ENCODE measurements around the gene FAM9A. TPM values are rescaled to one million over a fixed set of nuclear protein-coding genes. Genes with fewer than 3 reads are reported as not detected.
"Not testable (repeated sequence)": the region's sequence is repeated elsewhere in the genome, so short reads cannot be mapped to it uniquely, and the experiment has no call there.

FAM9A gene
- total and polyA plus RNA-seq, 2 of the 4 experiments (the other 2 are of a cell fraction): not detected

DNA sequence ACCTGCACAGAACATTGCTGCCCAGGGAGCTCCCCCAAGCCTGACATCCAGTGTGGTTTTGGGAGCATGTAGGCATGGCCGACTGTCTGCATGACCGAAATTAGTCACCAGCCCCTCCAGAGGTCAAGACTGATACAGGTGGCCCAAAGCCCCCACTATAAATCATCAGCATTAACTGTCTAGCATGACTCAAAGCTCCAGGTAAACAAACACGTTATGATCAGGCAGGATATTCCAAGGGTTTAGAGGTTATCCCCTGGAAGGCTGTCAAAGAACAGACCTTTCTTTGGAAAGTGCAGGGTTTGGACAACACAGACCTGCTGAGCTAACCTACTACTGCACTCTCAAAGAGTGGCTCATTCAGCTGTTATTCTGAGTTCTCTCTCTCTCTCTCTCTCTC, 2.1 kb upstream of the FAM9A start:
- Histone ChIP-seq H3K4me3 (ENCODE audit: insufficient read depth, low read depth, low read length) (no peak overlapping the region), H3K4me1 (ENCODE audit: control insufficient read depth, insufficient read depth, low read length) (no peaks in the 10 kb centered on the region), H3K23ac (ENCODE audit: low read depth, low read length) (no peak overlapping the region), H3K36me3 (ENCODE audit: control insufficient read depth, insufficient read depth, low read length) (no peaks in the 10 kb centered on the region), H3K9me1 (ENCODE audit: insufficient read depth, low read length) (no peaks in the 10 kb centered on the region), H2BK5ac (ENCODE audit: low read depth, low read length, poor library complexity, severe bottlenecking) (no peak overlapping the region), H3K9me3 (ENCODE audit: control insufficient read depth, insufficient read depth, low read length) (no peaks in the 10 kb centered on the region), H3K79me1 (ENCODE audit: low read depth in 1 of 2, low read length in 2 of 2) (no peaks in the 10 kb centered on the region), H4K5ac (ENCODE audit: low read depth, low read length) (no peak overlapping the region), H2AFZ (replicated peaks; ENCODE audit: low read length, poor library complexity) (no peak overlapping the region), H3K27me3 (ENCODE audit: control insufficient read depth, insufficient read depth, low read length) (peaks cover 2% of the 10 kb centered on the region; the same call in 1 of the 2 replicates), H3K4me2 (ENCODE audit: low read depth, low read length) (no peak overlapping the region), H4K20me1 (ENCODE audit: insufficient read depth, low read length) (no peaks in the 10 kb centered on the region), H3K56ac (ENCODE audit: extremely low read depth, insufficient read depth, low read length) (no peak overlapping the region), H2BK15ac (ENCODE audit: low read depth, low read length) (no peak overlapping the region), H3K27ac (ENCODE audit: insufficient read depth, low read length) (no peak overlapping the region), H4K91ac (ENCODE audit: insufficient read depth, low read depth, low read length) (no peak overlapping the region), H2AK9ac (replicated peaks; ENCODE audit: low read depth, low read length, poor library complexity) (no peak overlapping the region), H2BK120ac (ENCODE audit: low read depth, low read length) (no peak overlapping the region), H3K18ac (ENCODE audit: low read depth, low read length) (no peak overlapping the region), H2BK20ac (ENCODE audit: low read depth, low read length) (no peak overlapping the region), H3K4ac (ENCODE audit: low read depth, low read length) (no peak overlapping the region), H4K8ac (ENCODE audit: low read depth in 2 of 2, low read length in 2 of 2) (no peak overlapping the region), H2AK5ac (ENCODE audit: low read depth, low read length) (no peak overlapping the region), H3K14ac (replicated peaks; ENCODE audit: low read depth, low read length) (no peak overlapping the region), H3K9ac (ENCODE audit: low read depth, low read length) (no peak overlapping the region)
- dilution Hi-C loops (cut with HindIII; ENCODE audit: low sequenced_read_pairs, unreplicated experiment): no loop called here
- ChIA-PET POLR2A (ENCODE audit: unreplicated experiment) (no interaction called here), CTCF (no interaction called here)
- in situ Hi-C loops (cut with MboI; ENCODE audit: low sequenced_read_pairs): loop anchor here (25.0 kb wide), 1 partner anchor 1309 kb away; no protein-coding TSS in a partner anchor
- ATAC-seq (ENCODE audit: low read depth): no peak
- no peak for DNase-seq
- no CpG with 5 or more reads among the region's 3 CpGs for WGBS, 2 experiments (ENCODE audit: extremely low coverage in 2 of 2, insufficient read length in 1 of 2)
- no TSS peak for BruUV-seq (replicated peaks)
- TF ChIP-seq MAFK (IDR thresholded peaks at IDR 0.05; ENCODE audit: low read depth, low read length) (no peak), MXI1 (IDR thresholded peaks at IDR 0.05; ENCODE audit: borderline replicate concordance, low read depth, low read length) (no peak), SMC3 (IDR thresholded peaks at IDR 0.05; ENCODE audit: low read depth, low read length) (no peak), MAZ (IDR thresholded peaks at IDR 0.05; ENCODE audit: borderline replicate concordance, low read depth, low read length) (no peak)
- TF ChIP-seq, protein P1, sequence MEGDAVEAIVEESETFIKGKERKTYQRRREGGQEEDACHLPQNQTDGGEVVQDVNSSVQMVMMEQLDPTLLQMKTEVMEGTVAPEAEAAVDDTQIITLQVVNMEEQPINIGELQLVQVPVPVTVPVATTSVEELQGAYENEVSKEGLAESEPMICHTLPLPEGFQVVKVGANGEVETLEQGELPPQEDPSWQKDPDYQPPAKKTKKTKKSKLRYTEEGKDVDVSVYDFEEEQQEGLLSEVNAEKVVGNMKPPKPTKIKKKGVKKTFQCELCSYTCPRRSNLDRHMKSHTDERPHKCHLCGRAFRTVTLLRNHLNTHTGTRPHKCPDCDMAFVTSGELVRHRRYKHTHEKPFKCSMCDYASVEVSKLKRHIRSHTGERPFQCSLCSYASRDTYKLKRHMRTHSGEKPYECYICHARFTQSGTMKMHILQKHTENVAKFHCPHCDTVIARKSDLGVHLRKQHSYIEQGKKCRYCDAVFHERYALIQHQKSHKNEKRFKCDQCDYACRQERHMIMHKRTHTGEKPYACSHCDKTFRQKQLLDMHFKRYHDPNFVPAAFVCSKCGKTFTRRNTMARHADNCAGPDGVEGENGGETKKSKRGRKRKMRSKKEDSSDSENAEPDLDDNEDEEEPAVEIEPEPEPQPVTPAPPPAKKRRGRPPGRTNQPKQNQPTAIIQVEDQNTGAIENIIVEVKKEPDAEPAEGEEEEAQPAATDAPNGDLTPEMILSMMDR (conservative IDR thresholded peaks at IDR 0.05; ENCODE audit: low read depth, low read length): no peak
- intact Hi-C loops (cut with micrococcal nuclease): no loop called here

- H2BK15ac ChIP-seq (ENCODE audit: low read depth, low read length); H4K20me1 ChIP-seq (ENCODE audit: insufficient read depth, low read length); H3K36me3 ChIP-seq (ENCODE audit: control insufficient read depth, insufficient read depth, low read length); H2AFZ ChIP-seq (replicated peaks; ENCODE audit: low read length, poor library complexity); dilution Hi-C loops (cut with HindIII; ENCODE audit: low sequenced_read_pairs, unreplicated experiment); H3K27ac ChIP-seq (ENCODE audit: insufficient read depth, low read length); H3K4me3 ChIP-seq (ENCODE audit: insufficient read depth, low read depth, low read length); H3K4me2 ChIP-seq (ENCODE audit: low read depth, low read length); H3K56ac ChIP-seq (ENCODE audit: extremely low read depth, insufficient read depth, low read length); CTCF ChIA-PET; H2AK5ac ChIP-seq (ENCODE audit: low read depth, low read length); H4K8ac ChIP-seq (ENCODE audit: low read depth in 2 of 2, low read length in 2 of 2); H3K9me1 ChIP-seq (ENCODE audit: insufficient read depth, low read length); H3K79me1 ChIP-seq (ENCODE audit: low read depth in 1 of 2, low read length in 2 of 2); H3K4ac ChIP-seq (ENCODE audit: low read depth, low read length); H4K5ac ChIP-seq (ENCODE audit: low read depth, low read length); H2BK120ac ChIP-seq (ENCODE audit: low read depth, low read length); H3K4me1 ChIP-seq (ENCODE audit: control insufficient read depth, insufficient read depth, low read length); BruUV-seq (replicated peaks); H3K9ac ChIP-seq (ENCODE audit: low read depth, low read length); H4K91ac ChIP-seq (ENCODE audit: insufficient read depth, low read depth, low read length); H2BK5ac ChIP-seq (ENCODE audit: low read depth, low read length, poor library complexity, severe bottlenecking); H3K18ac ChIP-seq (ENCODE audit: low read depth, low read length); H3K14ac ChIP-seq (replicated peaks; ENCODE audit: low read depth, low read length); ATAC-seq (ENCODE audit: low read depth); H3K23ac ChIP-seq (ENCODE audit: low read depth, low read length); POLR2A ChIA-PET (ENCODE audit: unreplicated experiment); H2AK9ac ChIP-seq (replicated peaks; ENCODE audit: low read depth, low read length, poor library complexity); H3K9me3 ChIP-seq (ENCODE audit: control insufficient read depth, insufficient read depth, low read length); H2BK20ac ChIP-seq (ENCODE audit: low read depth, low read length); H3K27me3 ChIP-seq (ENCODE audit: control insufficient read depth, insufficient read depth, low read length); intact Hi-C loops (cut with micrococcal nuclease); DNase-seq: not testable (repeated sequence)
- no CpG with 5 or more reads among the region's 15 CpGs for WGBS, 2 experiments (ENCODE audit: extremely low coverage in 2 of 2, insufficient read length in 1 of 2)
- in situ Hi-C loops (cut with MboI; ENCODE audit: low sequenced_read_pairs): loop anchor here (25.0 kb wide), 1 partner anchor 1312 kb away; no protein-coding TSS in a partner anchor
Measured at GRCh38 chrX:8800351-8800750, 832 bp downstream of the FAM9A start.
